ENCODE results near the gene TFRC.

DNA sequence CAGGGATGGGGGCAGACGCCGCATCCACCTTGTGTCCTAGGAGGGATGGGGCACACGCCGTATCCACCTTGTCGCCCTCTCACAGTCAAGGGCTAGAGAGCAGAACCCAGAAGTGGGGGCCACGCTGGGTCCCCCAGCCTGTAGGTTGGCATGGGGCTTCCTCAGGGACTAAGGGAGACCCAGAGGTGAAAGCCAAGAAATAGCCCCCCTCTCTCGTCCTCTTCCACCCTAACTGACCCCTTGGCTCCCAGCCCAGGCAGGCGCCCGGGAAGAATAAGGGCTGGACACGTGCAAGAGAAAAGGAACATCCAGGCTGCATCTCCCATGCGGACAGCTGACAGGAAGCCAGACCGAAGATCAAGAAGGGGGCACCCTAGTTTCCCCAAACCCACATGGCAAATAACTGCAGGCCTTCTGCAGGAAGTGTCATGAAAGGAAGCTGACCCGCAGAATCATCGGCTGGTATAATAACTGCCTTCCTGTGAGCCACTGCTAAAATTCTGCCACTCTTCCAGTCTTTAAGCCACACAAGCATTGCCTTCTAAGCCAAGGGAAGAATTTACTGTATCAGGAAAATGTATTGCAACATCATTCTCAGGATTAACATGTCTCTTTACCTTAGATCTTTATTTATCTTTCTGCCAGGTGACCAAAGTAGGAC, 38.5 kb upstream of the TFRC start:
- TF ChIP-seq CTCF (IDR thresholded peaks at IDR 0.05), result no peak
- no peak for TF ChIP-seq POLR2A (IDR thresholded peaks at IDR 0.05)
